C4-2B (cell line): ENCODE data around the gene ATP6AP1.

Experiments used
- ZFX ChIP-seq: fragments of 450-650 bp; IDR thresholded peaks from 2 replicates; pipeline ENCODE4 v1.6.1; 2017
- TF ChIP-seq, protein P1 (sequence below): fragments of 450-650 bp; conservative IDR thresholded peaks from 2 replicates; pipeline ENCODE4 v1.5.1; 2017; ENCODE audit warnings: mild to moderate bottlenecking

DNA sequence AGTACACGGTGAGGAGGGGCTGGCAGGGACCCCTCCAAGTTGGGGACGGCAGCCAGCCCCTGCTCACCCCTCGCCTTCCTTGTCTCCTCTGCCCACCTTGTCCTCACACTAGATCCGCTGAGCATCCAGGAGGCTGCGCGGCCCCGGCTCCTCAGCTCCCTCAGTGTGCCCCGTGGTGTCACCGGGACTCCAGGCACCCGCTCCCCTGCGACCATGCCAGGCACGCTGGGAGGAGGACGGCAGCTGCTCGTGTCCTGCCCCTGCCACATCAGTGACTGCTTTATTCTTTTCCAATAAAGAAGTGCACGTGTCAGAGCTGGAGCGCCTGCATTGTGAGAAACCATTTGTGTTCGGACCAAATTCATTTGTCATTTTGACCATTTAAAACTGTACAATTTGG lies 21.8 kb downstream of the ATP6AP1 start:
- TF ChIP-seq, protein P1, sequence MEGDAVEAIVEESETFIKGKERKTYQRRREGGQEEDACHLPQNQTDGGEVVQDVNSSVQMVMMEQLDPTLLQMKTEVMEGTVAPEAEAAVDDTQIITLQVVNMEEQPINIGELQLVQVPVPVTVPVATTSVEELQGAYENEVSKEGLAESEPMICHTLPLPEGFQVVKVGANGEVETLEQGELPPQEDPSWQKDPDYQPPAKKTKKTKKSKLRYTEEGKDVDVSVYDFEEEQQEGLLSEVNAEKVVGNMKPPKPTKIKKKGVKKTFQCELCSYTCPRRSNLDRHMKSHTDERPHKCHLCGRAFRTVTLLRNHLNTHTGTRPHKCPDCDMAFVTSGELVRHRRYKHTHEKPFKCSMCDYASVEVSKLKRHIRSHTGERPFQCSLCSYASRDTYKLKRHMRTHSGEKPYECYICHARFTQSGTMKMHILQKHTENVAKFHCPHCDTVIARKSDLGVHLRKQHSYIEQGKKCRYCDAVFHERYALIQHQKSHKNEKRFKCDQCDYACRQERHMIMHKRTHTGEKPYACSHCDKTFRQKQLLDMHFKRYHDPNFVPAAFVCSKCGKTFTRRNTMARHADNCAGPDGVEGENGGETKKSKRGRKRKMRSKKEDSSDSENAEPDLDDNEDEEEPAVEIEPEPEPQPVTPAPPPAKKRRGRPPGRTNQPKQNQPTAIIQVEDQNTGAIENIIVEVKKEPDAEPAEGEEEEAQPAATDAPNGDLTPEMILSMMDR: no peak
- TF ChIP-seq ZFX: no peak
